GM13977 (cell line): ENCODE data around the gene DIP2B.
A peak's percentile ranks its signal among the peaks of the same experiment; 100 is the strongest.

Experiments
- DNase-seq: peaks from one replicate; pipeline ENCODE4 v3.0.0; 2012; ENCODE audit warnings: low spot score
- CTCF ChIP-seq: IDR thresholded peaks from 2 replicates; pipeline ENCODE4 v1.5.1; 2012; ENCODE audit warnings: mild to moderate bottlenecking, control low read depth; ENCODE audit not compliant: insufficient read depth; ENCODE audit errors: extremely low read depth, missing control alignments
- in situ Hi-C: fragments of 300-500 bp; cut with MboI; formaldehyde crosslinking; loops from one replicate; pipeline ENCODE4 v1.12.0; 2022; ENCODE audit warnings: low sequenced_read_pairs, low pct_unique_long_range_greater_than_20kb, mixed read lengths, inconsistent platforms; ENCODE audit not compliant: unreplicated experiment

DIP2B gene

GRCh38 chr12:50728417-50728816 lies 223.6 kb downstream of the DIP2B start:
- in situ Hi-C loops = no loop called here
- no peak for DNase-seq

GRCh38 chr12:50728841-50729240 lies 224.1 kb downstream of the DIP2B start:
- in situ Hi-C loops = no loop called here
- no peak for DNase-seq
- TF ChIP-seq CTCF = no peak

More at GRCh38 chr12:50728417-50728816, 223.6 kb downstream of the DIP2B start:
- TF ChIP-seq CTCF = no peak

- in situ Hi-C loops = no loop called here
- TF ChIP-seq CTCF = no peak
- DNase-seq = no peak
Observed at GRCh38 chr12:50732591-50732990, 227.8 kb downstream of the DIP2B start.

DNA sequence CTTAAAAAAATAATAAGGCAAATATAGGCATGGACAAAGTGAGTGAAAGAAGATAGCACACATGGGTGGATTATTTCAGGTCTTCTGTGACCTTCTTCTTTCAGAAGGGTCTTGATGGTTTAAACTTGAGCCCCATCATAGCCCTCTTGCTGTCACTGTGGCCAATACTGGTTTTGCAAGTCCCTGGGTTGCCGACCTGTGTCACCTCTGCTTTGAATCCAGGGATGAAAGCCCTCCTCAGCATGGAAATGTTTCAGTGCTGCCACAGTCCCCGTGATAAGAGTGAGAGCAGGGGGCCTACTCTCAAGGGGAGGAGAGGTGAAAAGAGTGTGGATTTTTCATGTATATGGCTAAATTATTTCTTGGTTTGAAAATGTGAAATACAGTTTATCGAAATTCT lies 228.9 kb downstream of the DIP2B start:
- no peak for TF ChIP-seq CTCF
- in situ Hi-C loops = no loop called here
- DNase-seq = no peak

DNA sequence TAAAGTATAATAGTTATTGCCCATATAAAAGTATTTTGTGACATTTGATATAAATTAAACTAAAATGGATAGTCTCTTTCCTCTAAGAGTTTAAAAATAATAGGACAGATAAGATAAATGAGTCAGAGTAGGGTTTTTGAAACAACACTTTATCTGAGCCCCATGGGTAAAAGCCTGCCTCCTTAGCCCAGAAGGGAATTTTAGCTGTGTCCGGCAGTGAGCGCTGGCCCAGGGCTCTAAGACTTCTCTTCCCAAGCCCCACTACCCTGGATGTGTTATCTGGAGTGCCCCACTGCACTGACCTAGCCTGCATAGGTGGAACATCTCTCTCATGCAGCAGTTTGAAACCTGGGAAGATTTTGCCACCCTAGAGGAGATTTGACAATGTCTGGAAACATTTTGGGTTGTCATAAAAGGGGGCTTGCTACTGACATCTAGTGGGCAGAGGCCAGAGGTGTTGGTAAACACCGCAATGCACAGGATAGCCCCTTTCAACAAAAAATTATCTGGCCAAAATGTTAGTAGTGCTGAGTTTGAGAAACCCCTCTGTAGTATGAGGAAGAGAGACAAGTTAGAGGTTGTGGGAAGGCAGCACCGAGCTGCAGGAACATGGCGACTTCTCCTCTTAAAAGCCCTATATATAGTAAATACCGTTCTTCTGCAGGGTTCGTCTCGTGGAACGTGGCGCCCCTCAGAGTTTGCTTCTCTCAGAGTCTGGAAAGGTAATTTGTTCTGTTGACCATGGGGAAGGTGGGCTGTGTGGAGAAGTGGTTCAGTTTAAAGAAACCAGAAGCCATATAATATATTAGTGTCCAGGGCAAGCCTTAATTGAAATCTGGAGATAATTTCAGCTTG lies 229.9 kb downstream of the DIP2B start:
- DNase-seq = peak; percentile 33
- TF ChIP-seq CTCF = peak; percentile 53
- in situ Hi-C loops = no loop called here

GRCh38 chr12:50739611-50740010 lies 234.8 kb downstream of the DIP2B start:
- DNase-seq = no peak
- in situ Hi-C loops = no loop called here
- no peak for TF ChIP-seq CTCF
